HG02678 (cell line): Measurements from ENCODE around the gene EPM2AIP1.
A peak's percentile ranks its signal among the peaks of the same experiment; 100 is the strongest.
"Not testable (repeated sequence)": the region's sequence is repeated elsewhere in the genome, so short reads cannot be mapped to it uniquely, and the experiment has no call there.

ENCODE experiments used
- ATAC-seq: cut with Tn5 transposase; IDR thresholded peaks from one replicate; pipeline ENCODE4 v1.9.1; 2021; ENCODE audit warnings: mild to moderate bottlenecking, moderate library complexity; ENCODE audit not compliant: unreplicated experiment

EPM2AIP1 gene

DNA sequence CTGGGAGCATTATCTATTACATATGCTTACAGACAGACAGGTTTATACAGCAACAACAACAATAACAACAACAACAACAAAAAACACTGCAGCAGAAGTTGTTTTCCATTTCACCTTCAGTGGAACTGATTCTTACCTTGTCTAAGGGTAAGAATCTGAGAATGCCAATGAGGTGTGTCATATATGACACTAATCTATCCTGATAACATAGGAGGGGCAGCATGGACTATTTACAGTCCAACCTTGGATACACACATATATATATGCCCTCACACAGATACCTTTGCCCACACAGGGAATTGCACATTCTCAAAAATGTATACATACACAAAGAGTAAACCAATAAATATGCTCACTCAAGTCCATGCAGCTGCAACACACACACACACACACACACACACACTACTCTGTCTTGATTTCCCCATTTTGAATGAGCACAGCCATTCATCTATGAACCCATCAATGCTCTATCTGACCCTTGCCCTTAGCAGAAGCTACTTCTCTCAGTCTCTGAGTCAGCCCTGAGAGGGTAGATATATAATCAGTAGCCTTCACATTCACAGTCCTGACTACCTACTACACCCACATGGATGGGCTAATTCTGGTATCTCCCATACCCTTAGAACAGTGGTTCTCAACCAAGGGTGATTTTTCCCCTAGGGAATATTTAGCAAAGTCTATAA lies 38.3 kb downstream of the EPM2AIP1 start:
- ATAC-seq = no peak

DNA sequence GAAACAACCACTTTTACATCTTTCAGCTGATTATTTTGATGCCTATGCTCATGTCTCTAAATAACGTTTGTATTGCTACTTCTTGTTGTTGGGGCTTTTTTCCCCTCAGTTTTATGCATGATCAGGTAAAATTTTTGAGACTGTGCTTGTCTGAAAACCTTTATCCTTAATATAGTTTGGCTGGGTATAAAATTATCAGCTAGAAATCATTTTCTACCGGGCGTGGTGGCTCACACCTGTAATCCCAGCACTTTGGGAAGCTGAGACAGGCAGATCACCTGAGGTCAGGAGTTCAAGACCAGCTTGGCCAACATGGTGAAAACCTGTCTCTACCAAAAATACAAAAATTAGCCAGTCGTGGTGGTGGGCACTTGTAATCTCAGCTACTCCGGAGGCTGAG lies 45.1 kb downstream of the EPM2AIP1 start:
- not testable (repeated sequence) for ATAC-seq

DNA sequence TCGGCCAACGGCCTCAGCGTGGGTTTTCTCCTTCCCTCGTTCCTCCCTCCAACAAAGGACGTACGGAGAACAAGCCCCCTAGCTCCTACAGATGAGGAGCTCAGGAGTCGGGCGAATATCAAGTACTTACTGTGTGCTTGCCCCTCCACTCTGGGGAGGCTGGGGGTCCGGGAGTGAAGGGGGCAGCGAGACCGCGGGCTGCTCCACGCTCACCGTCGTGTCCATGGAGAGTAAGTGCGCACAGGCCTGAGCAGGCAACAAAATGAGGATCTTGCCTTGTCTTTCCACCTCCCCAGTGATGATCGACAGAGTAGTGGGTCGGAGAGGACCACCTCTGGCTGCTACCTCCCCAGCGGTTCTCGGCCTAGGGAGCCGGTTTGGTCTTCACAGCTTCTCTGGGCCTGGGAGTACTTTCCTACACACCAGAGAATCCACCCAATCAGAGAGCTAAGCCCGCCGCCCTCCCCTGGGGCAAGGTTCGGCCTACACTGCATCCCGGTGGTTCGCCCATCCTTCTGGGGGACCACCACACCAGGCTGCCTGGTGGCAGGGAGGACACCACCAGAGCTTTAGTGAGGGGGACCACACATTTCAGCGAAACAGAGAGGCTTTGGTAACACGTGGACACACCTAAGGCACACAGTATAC lies 47.5 kb downstream of the EPM2AIP1 start:
- no peak for ATAC-seq

DNA sequence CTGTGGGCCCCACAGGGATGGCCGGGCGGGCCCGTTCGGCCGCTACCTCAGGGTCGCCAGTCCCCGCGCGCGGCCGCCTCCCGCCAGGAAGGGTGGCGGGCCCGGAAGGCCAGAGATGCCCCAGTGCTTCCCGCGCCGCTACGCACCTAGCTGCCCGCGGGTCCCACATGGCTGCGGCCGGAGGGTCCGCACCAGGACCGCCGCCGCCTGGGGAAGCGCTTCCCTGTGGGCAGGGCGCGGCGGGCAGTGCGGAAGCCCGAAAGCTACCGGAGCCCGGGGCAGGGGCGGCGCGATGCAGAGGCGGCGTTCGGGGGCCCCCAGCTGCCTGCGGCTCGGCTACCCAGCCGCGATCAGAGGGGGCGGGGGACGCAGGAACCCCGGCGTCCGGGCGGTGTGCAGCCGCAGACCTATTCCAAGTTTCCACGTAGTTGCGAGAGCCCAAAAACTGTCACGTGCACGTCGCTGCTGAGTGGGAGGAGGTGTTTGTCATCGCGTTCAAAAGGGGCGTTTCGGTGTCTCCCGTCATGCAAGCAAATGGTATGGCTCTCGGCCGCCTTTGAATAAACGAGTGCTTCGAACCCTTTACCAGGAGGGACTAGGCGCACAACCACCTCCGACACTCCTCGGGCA lies 48.2 kb downstream of the EPM2AIP1 start, which contains the start of gene TRANK1:
TSS of gene TRANK1 (minus strand) at position 414 of the 630 bp plus-strand sequence. CDS start at position 169, 245 bp downstream.
- peak; percentile 62 for ATAC-seq

DNA sequence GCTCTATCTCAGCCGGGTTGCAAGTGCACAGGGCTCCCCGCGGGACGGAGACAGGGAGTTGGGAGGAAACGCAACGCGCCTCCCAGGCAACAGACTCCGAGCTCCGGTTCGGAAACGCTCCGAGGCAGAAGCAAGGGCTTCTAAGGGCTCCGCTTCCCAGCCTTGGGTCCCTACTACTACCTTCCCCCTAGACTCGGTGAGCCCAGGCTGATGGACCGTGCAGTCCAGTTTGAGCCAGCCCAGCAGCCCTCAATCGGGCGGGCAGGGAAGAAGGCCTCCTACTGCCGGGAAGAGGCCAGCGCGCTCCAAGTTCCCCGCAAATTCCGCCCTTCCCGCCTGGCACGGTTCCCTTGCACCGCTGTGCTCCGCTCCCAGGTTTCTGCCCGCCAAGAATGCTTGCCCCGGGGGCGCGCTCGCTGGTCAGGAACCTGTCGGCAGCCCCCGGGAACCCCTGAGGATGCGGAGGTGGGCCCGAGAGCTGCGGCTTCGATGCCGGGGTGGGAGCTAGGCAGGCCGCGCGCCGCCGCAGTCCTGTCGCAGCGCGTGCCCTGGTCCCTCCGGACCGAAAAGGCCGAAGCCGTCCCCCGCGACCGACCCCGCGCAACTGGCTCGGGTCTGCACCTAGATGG lies 48.8 kb downstream of the EPM2AIP1 start:
- ATAC-seq = peak; percentile 44

DNA sequence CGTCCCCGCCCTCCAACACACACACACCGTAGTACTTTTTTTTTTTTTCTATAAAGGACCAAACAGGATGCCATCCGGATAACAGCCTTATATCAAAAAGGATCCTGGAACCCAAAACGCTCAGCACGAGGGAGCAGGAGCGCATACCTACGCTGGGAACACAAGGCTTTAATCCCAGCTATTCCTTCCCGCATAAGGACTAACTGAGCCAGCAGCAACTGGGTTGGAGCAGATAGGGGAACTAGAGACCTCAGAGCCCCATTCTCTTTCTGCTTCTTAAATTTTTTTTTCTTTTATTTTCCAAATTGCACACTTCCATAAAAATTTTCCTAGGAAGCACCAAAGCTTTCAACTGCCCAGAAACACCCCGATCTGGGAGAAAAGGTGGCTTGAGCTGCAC lies 49.3 kb downstream of the EPM2AIP1 start:
- no peak for ATAC-seq

DNA sequence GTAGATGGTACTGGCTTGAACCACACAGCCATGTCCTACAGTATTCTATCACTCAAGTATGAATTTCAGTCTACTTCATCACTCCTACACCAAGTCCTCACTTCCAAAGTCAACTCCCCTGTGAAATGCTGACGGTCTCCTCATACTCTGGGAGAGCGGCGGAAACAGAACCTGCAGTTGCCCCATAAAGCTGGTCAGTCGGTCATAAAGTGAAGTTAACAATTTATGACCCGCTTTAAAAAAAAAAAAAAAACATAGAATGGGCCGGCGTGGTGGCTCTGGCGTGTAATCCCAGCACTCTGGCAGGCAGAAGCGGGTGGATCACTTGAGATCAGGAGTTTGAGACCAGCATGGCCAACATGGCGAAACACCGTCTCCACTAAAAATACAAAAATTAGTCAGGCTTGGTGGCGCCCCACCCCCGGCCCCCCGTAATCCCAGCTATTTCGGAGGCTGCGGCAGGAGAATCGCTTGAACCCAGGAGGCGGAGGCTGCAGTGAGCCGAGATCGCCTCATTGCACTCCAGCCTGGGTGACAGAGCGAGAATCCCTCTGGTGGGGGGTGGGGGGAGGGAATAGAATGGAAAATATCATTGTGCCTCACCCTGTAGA lies 50.2 kb downstream of the EPM2AIP1 start:
- no peak for ATAC-seq

DNA sequence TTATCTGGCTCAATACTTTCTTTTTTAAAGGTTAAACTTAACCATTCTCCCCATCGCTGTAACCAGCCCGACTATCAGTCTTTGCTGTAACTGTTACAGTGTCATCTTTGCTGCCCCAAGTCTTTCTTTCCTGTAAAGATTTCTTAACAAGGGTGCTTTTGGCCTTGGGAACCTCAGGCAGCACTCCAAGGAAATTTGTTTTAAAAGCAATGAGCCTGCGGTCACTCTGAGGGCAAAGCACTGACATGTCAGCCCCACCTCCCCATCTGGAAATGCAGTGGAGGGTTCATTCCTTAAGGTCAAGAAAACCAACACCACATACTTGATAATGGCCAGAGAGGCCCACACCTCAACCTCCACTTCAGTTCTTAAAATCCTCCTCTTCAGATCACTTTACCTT lies 51.3 kb downstream of the EPM2AIP1 start:
- ATAC-seq = no peak

DNA sequence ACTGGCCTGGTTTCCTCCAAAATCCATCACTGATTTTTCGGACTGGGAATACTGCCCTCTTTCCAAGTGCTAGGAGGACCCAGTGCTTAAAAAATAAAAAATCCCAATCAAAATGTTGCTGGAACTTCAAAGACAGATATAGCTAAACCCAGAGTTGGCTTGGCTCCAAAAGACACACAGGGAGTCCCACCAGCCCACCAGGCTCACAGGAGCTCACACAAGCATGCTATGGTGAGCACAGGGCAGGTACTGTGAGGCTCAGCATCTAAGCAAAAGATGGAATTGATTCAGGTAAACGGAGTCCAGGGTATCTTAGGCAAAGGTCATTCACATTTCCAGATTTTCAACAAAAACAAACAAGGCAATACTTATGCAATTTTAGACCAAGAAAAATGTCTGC lies 51.8 kb downstream of the EPM2AIP1 start:
- no peak for ATAC-seq

DNA sequence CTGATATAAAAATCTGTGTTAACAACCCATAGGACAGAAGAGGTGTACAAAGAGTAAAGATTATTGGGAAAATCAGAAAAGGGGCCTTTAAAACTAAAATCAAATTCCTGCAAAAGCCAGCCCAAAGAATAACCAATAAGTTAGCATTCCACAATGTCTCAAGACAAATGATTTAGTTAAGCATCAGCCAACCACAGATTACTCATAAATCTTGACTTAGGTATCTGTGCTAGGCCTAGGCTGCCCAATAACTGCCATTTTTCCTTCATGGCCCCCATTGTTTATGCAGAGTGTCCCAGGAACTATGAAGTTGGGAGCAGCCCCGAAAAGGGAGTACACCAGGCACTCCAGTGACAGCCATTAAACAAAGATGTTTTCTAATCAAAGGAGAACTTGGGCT lies 55.4 kb downstream of the EPM2AIP1 start:
- ATAC-seq = no peak
